PFSK-1 (cell line): ENCODE measurements around the gene HAO2.

Source experiments
- FOXP2 ChIP-seq: optimal IDR thresholded peaks from 2 replicates; pipeline ENCODE3; 2011; ENCODE audit warnings: borderline replicate concordance, control low read depth, inconsistent platforms; ENCODE audit not compliant: insufficient read depth; ENCODE audit errors: extremely low read length, extremely low read depth
- POLR2AphosphoS5 ChIP-seq: IDR thresholded peaks from 2 replicates; pipeline ENCODE4 v1.6.1; 2012; ENCODE audit warnings: low read depth, mild to moderate bottlenecking, control low read depth, low read length, moderate library complexity
- REST ChIP-seq, 2 experiments: IDR thresholded peaks; 2 replicates each; pipeline versions ENCODE4 v1.6.1 to v1.8.0; 2011 to 2012; ENCODE audit warnings: low read depth in 2 of 2, low read length in 2 of 2, control low read depth in 1 of 2, inconsistent platforms in 1 of 2, mild to moderate bottlenecking in 1 of 2, moderate library complexity in 1 of 2; ENCODE audit not compliant: insufficient read depth in 1 of 2
- SIN3A ChIP-seq: IDR thresholded peaks from 2 replicates; pipeline ENCODE4 v1.6.1; 2012; ENCODE audit warnings: mild to moderate bottlenecking, low read length, moderate library complexity, borderline replicate concordance; ENCODE audit not compliant: insufficient read depth
- TAF1 ChIP-seq: IDR thresholded peaks from 2 replicates; pipeline ENCODE4 v1.6.1; 2012; ENCODE audit warnings: low read length, control low read depth, borderline replicate concordance; ENCODE audit not compliant: insufficient read depth

Gene HAO2

GRCh38 chr1:119331190-119331515 lies 37.4 kb upstream of the HAO2 start:
- TF ChIP-seq REST (IDR thresholded peaks at IDR 0.05; ENCODE audit: insufficient read depth in 1 of 2, low read depth in 2 of 2, low read length in 2 of 2) (no peak), FOXP2 (no peak), POLR2AphosphoS5 (no peak), SIN3A (no peak), TAF1 (no peak)

GRCh38 chr1:119331915-119332314 lies 36.7 kb upstream of the HAO2 start:
- TF ChIP-seq TAF1 (no peak), SIN3A (no peak), REST (IDR thresholded peaks at IDR 0.05; ENCODE audit: insufficient read depth in 1 of 2, low read depth in 2 of 2, low read length in 2 of 2) (no peak), POLR2AphosphoS5 (no peak)

GRCh38 chr1:119332622-119333021 lies 36.0 kb upstream of the HAO2 start:
- no peak for TF ChIP-seq REST (IDR thresholded peaks at IDR 0.05; ENCODE audit: insufficient read depth in 1 of 2, low read depth in 2 of 2, low read length in 2 of 2)
- TF ChIP-seq POLR2AphosphoS5: no peak
- TF ChIP-seq FOXP2: no peak
- no peak for TF ChIP-seq SIN3A
- no peak for TF ChIP-seq TAF1

GRCh38 chr1:119333163-119333896 lies 35.3 kb upstream of the HAO2 start:
- TF ChIP-seq POLR2AphosphoS5: no peak
- no peak for TF ChIP-seq FOXP2

- TF ChIP-seq FOXP2 (no peak), SIN3A (no peak), REST (IDR thresholded peaks at IDR 0.05; ENCODE audit: insufficient read depth in 1 of 2, low read depth in 2 of 2, low read length in 2 of 2) (no peak), TAF1 (no peak), POLR2AphosphoS5 (no peak)
Measured at GRCh38 chr1:119336848-119337247, 31.7 kb upstream of the HAO2 start.
